Retina (tissue), 1 donor: ENCODE results near the gene ZNF44.
A peak's percentile ranks its signal among the peaks of the same experiment; 100 is the strongest.
"Not testable (repeated sequence)": the region's sequence is repeated elsewhere in the genome, so short reads cannot be mapped to it uniquely, and the experiment has no call there.

Experiments used
- DNase-seq: peaks from one replicate; pipeline ENCODE4 v3.0.0-alpha.2; 2016

Gene ZNF44

GRCh38 chr19:12294249-12295158, at the start of gene ZNF44:
Gene ZNF44, minus strand, starts transcription at chr19:12294883. Its CDS starts 189 bp downstream, at chr19:12294694.
- DNase-seq = peak; percentile 96

GRCh38 chr19:12333162-12334159, 38.8 kb upstream of the ZNF44 start, which contains the start of gene ZNF563:
Gene ZNF563, minus strand, starts transcription at chr19:12333633. Its CDS starts 151 bp downstream, at chr19:12333482.
- peak; percentile 97 for DNase-seq

- peak; percentile 11 for DNase-seq
Measured at GRCh38 chr19:12331211-12331941, 36.7 kb upstream of the ZNF44 start.

- DNase-seq = no peak
Measured at GRCh38 chr19:12330340-12330739, 35.7 kb upstream of the ZNF44 start.

GRCh38 chr19:12325690-12326089, 31.0 kb upstream of the ZNF44 start:
- no peak for DNase-seq

- no peak for DNase-seq
Measured at GRCh38 chr19:12318782-12319413, 24.2 kb upstream of the ZNF44 start.

GRCh38 chr19:12314553-12314952, 19.9 kb upstream of the ZNF44 start:
- no peak for DNase-seq

GRCh38 chr19:12308891-12309290, 14.2 kb upstream of the ZNF44 start:
- not testable (repeated sequence) for DNase-seq

- no peak for DNase-seq
Measured at GRCh38 chr19:12295191-12295590, 508 bp upstream of the ZNF44 start.

GRCh38 chr19:12293777-12294248, 870 bp downstream of the ZNF44 start:
- DNase-seq = peak; percentile 71

GRCh38 chr19:12289790-12290065, 5.0 kb downstream of the ZNF44 start:
- DNase-seq = no peak

GRCh38 chr19:12287958-12288500, 6.7 kb downstream of the ZNF44 start:
- no peak for DNase-seq

- no peak for DNase-seq
Measured at GRCh38 chr19:12284631-12285030, 10.1 kb downstream of the ZNF44 start.

GRCh38 chr19:12284226-12284625, 10.5 kb downstream of the ZNF44 start:
- no peak for DNase-seq

- DNase-seq = no peak
Measured at GRCh38 chr19:12278713-12279112, 16.0 kb downstream of the ZNF44 start.

GRCh38 chr19:12272980-12273901, 21.4 kb downstream of the ZNF44 start:
- DNase-seq = no peak

- no peak for DNase-seq
Measured at GRCh38 chr19:12272386-12272785, 22.3 kb downstream of the ZNF44 start.

GRCh38 chr19:12270854-12271253, 23.8 kb downstream of the ZNF44 start:
- DNase-seq = no peak

GRCh38 chr19:12265921-12266704, 28.6 kb downstream of the ZNF44 start:
- DNase-seq = no peak

- DNase-seq = no peak
Measured at GRCh38 chr19:12261554-12261953, 33.1 kb downstream of the ZNF44 start.
